Breast epithelium (tissue), 3 donors: ENCODE data around the gene SVEP1.

Experiments used
- CTCF ChIP-seq, 3 donors: fragments of 450-650 bp; IDR thresholded peaks; one replicate each; pipeline ENCODE4 v1.5.1; 2016 to 2017; ENCODE audit warnings: antibody characterized with exemption in 3 of 3, mild to moderate bottlenecking in 3 of 3, moderate library complexity in 3 of 3
- POLR2AphosphoS5 ChIP-seq, 3 donors: sonication (generic); formaldehyde crosslinking; IDR thresholded peaks; one replicate each; pipeline ENCODE4 v1.6.1; 2017; ENCODE audit warnings: antibody characterized with exemption in 3 of 3

- TF ChIP-seq POLR2AphosphoS5 (IDR thresholded peaks at IDR 0.05) (no peak), CTCF (IDR thresholded peaks at IDR 0.05) (no peak)
Measured at GRCh38 chr9:110443146-110443865, 136.2 kb downstream of the SVEP1 start.
